Measurements from ENCODE around the gene PNCK.

DNA sequence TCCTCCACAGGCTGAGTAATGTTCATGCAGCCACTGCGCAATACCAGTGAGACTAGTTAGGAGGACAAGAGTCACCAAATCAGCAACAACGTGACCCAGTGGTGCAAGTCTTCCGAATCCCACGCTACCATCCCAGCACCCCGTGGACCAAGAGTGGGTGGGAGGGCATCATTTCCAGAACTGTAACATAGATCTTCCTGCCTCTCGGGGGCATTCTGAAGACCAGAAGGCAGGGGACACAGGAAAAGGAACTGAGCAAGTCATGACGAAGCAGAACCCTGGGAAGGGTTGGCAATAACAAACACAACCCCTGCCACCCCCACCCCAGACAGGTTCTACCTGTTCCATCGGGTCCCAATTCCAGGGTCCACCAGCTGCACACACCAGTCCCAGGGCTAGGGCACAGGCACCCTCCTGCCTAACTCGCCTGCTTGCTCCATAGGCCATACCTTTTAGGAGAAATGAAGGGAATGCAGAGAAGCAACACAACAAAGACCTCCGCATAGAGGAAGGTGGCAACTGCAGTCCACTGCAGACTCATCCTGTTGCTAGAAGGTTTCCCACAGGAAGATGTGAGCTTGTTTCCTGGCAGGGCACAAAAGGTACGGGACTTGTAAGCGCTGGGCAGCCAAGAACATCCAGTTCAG is 49.2 kb upstream of the PNCK start:
- TF ChIP-seq POLR2A (IDR thresholded peaks at IDR 0.05; ENCODE audit: low read length) (no peak), GATA1 (IDR thresholded peaks at IDR 0.05; ENCODE audit: low read depth, low read length) (no peak)

Data from erythroblast (primary cell).